CD4-positive, alpha-beta T cell treated with Interleukin-15 for 4 hours (primary cell): Measurements from ENCODE around the gene TP53TG3D.
A peak's percentile ranks its signal among the peaks of the same experiment; 100 is the strongest.
"Not testable (repeated sequence)": the region's sequence is repeated elsewhere in the genome, so short reads cannot be mapped to it uniquely, and the experiment has no call there.

Experiments
- DNase-seq: peaks from one replicate; pipeline ENCODE4 v3.0.0-alpha.2; 2020; ENCODE audit warnings: low spot score

TP53TG3D gene

DNA sequence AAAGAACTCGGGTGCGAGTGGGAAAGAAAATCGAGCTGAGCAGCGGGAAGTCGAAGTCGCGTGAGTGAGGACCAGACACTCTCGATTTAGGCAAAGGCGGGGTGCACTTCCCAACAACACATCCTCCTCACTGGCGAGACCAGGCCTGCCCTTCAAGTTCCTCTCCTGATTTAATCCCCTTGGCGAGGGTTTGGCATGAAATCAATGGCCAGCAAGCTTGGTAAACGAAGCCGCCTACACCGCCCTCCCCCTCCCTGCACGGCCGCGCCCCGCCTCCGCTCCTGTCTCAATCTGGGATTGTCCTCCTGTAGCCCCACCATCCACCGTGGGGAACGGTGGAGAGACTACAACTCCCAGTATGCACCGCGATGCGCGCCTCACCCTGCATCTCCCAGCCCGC is at the start of gene TP53TG3D:
TP53TG3D (plus strand) TSS at position 301 of the 400 bp plus-strand sequence; CDS start at position 369, 68 bp downstream.
- DNase-seq: not testable (repeated sequence)

GRCh38 chr16:32253507-32253906 is 421 bp downstream of the TP53TG3D start:
- peak; percentile 1 for DNase-seq

DNA sequence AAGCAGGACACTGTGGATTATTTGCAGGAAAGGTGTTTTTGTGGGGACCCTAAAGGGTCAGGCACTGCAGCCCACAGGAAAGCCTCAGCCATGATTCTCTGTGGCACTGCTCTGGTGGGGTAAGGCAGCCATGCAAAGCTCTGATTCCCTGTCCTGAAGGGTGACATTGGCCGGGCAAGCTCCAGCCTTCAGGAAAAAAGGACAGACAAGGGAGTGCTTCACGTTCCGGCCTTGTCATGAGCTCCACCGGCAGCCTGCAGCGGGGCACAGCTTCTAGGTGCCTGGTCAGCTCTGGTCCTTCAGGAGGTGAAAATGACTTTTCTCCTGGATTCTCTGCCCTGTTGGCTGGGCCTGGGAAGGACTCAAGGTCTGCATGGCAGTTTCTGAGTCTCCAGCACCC is 8.4 kb downstream of the TP53TG3D start:
- not testable (repeated sequence) for DNase-seq

DNA sequence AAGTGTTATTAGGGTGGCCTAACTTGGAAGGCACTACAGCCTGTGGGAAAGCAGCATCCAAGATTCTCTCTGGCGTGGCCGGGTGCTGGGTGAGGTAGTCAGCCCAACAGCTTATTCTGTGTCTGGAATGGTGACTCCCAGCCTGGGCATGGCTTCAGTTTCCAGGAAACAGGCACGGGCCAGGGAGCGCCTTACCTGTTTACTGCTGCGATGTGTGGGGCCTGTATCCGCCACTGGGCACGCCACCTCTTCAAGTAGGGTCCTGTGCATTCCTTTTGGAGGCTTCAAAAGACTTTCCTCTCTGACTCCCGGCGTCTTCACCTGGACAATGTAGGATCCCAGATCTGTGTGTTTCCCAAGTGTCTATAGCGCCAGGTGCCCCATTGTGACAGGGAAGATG is 10.5 kb downstream of the TP53TG3D start:
- DNase-seq: not testable (repeated sequence)

DNA sequence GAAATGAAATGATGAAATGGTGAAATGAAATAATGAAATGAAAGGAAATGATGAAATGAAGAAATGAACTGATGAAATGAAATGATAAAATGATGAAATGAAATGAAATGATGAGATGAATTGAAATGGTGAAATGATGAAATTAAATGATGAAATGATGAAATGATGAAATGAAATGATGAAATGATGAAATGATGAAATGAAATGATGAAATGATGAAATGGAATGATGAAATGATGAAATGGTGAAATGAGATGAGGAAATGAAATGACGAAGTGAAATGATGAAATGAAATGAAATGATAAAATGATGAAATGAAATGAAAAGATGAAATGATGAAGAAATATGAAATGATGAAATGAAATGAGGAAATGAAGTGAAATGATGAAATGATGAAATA is 28.8 kb downstream of the TP53TG3D start:
- DNase-seq: not testable (repeated sequence)

- not testable (repeated sequence) for DNase-seq
Measured at GRCh38 chr16:32283024-32283423, 29.9 kb downstream of the TP53TG3D start.

DNA sequence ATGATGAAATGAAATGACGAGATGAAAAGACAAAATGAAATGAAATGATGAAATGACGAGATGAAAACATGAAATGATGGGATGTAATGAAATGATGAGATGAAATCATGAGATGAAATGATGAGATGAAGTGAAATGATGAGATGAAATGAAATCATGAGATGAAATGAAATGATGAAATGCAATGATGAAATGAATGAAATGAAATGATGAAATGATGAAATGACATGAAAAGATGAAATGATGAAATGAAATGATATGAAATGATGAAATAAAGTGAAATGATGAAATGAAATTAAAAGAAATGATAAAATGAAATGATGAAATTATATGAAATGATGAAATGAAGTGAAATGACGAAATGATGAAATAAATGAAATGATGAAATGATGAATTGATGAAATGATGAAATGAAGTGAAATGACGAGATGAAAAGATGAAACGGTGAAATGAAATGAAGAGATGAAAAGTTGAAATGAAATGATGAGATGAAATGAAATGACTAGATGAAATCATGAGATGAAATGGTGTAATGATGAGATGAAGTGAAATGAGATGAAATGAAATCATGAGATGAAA is 30.9 kb downstream of the TP53TG3D start:
- not testable (repeated sequence) for DNase-seq

DNA sequence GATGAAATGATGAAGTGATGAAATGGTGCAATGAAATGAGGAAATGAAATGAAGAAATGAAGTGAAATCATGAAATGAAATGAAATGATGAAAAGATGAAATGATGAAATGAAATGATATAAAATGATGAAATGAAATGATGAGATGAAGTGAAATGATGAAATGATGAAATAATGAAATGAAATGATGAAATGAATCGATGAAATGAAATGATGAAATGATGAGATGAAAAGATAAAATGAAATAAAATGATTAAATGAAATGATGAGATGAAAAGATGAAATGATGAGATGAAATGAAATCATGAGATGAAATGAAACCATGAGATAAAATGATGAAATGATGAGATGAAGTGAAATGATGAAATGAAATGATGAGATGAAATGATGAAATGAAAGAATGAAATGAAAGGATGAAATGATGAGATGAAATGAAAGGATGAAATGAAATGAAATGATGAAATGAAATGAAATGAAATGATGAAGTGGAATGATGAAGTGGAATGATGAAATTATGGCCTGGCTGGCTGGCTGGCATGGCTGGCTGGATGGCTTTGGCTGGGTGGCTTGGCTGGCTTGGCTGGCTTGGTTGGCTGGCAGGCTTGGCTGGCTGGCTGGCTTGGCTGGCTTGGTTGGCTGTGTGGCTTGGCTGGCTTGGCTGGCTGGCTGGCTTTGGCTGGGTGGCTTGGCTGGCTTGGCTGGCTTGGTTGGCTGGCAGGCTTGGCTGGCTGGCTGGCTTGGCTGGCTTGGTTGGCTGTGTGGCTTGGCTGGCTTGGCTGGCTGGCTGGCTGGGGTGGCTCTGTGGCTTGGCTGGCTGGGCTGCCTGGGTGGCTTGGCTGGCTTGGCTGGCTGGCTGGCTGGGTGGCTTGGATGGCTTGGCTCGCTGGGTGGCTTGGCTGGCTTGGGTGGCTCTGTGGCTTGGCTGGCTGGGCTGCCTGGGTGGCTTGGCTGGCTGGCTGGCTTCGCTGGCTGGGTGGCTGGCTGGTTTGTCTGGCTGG is 32.0 kb downstream of the TP53TG3D start:
- DNase-seq: not testable (repeated sequence)

GRCh38 chr16:32286193-32286592 is 33.1 kb downstream of the TP53TG3D start:
- not testable (repeated sequence) for DNase-seq

DNA sequence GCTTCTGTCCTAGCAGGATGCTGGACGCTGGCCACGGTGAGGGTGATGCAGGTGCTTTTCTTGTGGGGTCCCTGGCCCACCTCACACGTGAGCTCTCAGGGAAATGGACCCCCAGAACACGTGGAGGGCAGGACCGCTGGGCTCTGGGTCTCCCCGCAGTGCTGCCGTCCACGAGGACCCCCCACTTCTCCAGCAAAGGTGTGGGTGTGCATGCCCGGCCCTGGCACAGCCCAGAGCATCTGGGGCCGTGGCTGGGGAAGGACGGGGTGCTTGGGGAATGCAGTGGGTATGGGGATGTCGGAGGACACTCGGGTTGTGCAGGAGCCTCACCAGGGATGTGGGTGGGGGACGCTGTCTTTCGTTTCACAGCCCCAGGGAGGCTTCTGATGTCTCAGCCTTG is 34.7 kb downstream of the TP53TG3D start:
- DNase-seq: not testable (repeated sequence)

DNA sequence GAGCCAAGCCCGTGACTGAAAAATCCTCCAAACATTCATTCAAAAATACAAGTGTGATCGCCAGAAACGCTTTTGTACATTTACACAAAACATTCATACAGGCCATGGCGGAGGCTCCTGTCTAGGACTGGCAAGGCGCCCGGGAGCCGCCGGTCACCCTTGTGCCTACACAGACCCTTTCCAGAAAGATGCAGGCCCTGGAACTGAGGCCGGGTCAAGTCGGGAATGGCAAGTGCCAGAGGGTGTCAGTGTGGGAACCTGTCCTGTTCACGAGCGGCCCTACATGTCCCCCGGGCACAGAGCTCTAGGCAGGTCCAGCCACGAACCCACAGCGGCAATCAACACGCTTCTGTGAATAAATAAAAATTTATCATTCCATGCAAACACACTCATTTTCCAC is 36.1 kb downstream of the TP53TG3D start:
- not testable (repeated sequence) for DNase-seq

- DNase-seq: not testable (repeated sequence)
Measured at GRCh38 chr16:32302776-32303175, 49.7 kb downstream of the TP53TG3D start.
